Measurements from ENCODE around the gene PKN2. TPM values are rescaled to one million over a fixed set of nuclear protein-coding genes. Genes with fewer than 3 reads are reported as not detected.

PKN2 gene
- total and polyA plus RNA-seq, 3 donors from 2014 or later = 12.0 to 46.5 (median 43.9) TPM

- TF ChIP-seq CTCF (IDR thresholded peaks at IDR 0.05) = no peak
- no peak for TF ChIP-seq POLR2A (IDR thresholded peaks at IDR 0.05)
- Histone ChIP-seq H3K4me1 (no peaks in the 10 kb centered on the region), H3K27ac (no peak overlapping the region), H3K4me3 (no peak overlapping the region), H3K36me3 (ENCODE audit: low read depth, missing control alignments) (no peaks in the 10 kb centered on the region), H3K9me3 (no peaks in the 10 kb centered on the region), H3K27me3 (no peaks in the 10 kb centered on the region)
- no peak for DNase-seq
- intact Hi-C loops (cut with DNase I; ENCODE audit: low total_unique reads) = no loop called here
These were observed 84.1 kb downstream of the PKN2 start for GRCh38 chr1:88768187-88768586.

- Histone ChIP-seq H3K27me3 (no peaks in the 10 kb centered on the region), H3K27ac (no peak overlapping the region), H3K9me3 (no peaks in the 10 kb centered on the region), H3K4me3 (no peak overlapping the region), H3K4me1 (no peaks in the 10 kb centered on the region), H3K36me3 (ENCODE audit: low read depth, missing control alignments) (no peaks in the 10 kb centered on the region)
- 93 to 94% methylated on average over 5 of the region's 5 CpGs for WGBS, 2 donors
- TF ChIP-seq CTCF (IDR thresholded peaks at IDR 0.05) (no peak), POLR2A (IDR thresholded peaks at IDR 0.05) (no peak)
- intact Hi-C loops (cut with DNase I; ENCODE audit: low total_unique reads) = no loop called here
- DNase-seq = no peak
These were observed 84.7 kb downstream of the PKN2 start for GRCh38 chr1:88768816-88769215.

GRCh38 chr1:88773540-88774150 lies 89.6 kb downstream of the PKN2 start:
- H3K4me1 ChIP-seq = no peaks in the 10 kb centered on the region
- H3K9me3 ChIP-seq = no peaks in the 10 kb centered on the region
- H3K27me3 ChIP-seq = no peaks in the 10 kb centered on the region
- TF ChIP-seq POLR2A (IDR thresholded peaks at IDR 0.05) (no peak), CTCF (IDR thresholded peaks at IDR 0.05) (no peak)
- WGBS, 2 donors = 96% methylated on average over 3 of the region's 3 CpGs
- no peak for DNase-seq
- H3K27ac ChIP-seq = no peak overlapping the region
- H3K36me3 ChIP-seq (ENCODE audit: low read depth, missing control alignments) = no peaks in the 10 kb centered on the region
- H3K4me3 ChIP-seq = no peak overlapping the region
- intact Hi-C loops (cut with DNase I; ENCODE audit: low total_unique reads) = no loop called here

- Histone ChIP-seq H3K27me3 (no peaks in the 10 kb centered on the region), H3K36me3 (ENCODE audit: low read depth, missing control alignments) (no peaks in the 10 kb centered on the region), H3K9me3 (no peaks in the 10 kb centered on the region), H3K27ac (no peak overlapping the region), H3K4me3 (no peak overlapping the region), H3K4me1 (no peaks in the 10 kb centered on the region)
- intact Hi-C loops (cut with DNase I; ENCODE audit: low total_unique reads) = no loop called here
- no peak for DNase-seq
- TF ChIP-seq POLR2A (IDR thresholded peaks at IDR 0.05) (no peak), CTCF (IDR thresholded peaks at IDR 0.05) (no peak)
- 96 to 100% methylated on average over 1 of the region's 1 CpG for WGBS, 2 donors
These were observed 90.1 kb downstream of the PKN2 start for GRCh38 chr1:88774151-88774556.

GRCh38 chr1:88777604-88778149 lies 93.6 kb downstream of the PKN2 start:
- no peak overlapping the region for H3K27ac ChIP-seq
- H3K4me3 ChIP-seq = no peak overlapping the region
- no peaks in the 10 kb centered on the region for H3K36me3 ChIP-seq (ENCODE audit: low read depth, missing control alignments)
- no peaks in the 10 kb centered on the region for H3K27me3 ChIP-seq
- TF ChIP-seq POLR2A (IDR thresholded peaks at IDR 0.05) = no peak
- no peak for TF ChIP-seq CTCF (IDR thresholded peaks at IDR 0.05)
- H3K4me1 ChIP-seq = no peaks in the 10 kb centered on the region
- no peak for DNase-seq
- WGBS, 2 donors = 89% methylated on average over 3 of the region's 3 CpGs
- intact Hi-C loops (cut with DNase I; ENCODE audit: low total_unique reads) = no loop called here
- H3K9me3 ChIP-seq = no peaks in the 10 kb centered on the region

Measured in testis (tissue), 3 donors.